Keratinocyte (primary cell): ENCODE data around the gene TSPAN17.

Source experiments
- EZH2 ChIP-seq: IDR thresholded peaks from one replicate; pipeline ENCODE4 v1.6.1; 2012; ENCODE audit warnings: inconsistent platforms, mild to moderate bottlenecking, low read length, moderate library complexity
- TF ChIP-seq, protein P1 (sequence below), 3 experiments: IDR thresholded peaks in 1 of 3; conservative IDR thresholded peaks in 1 of 3; optimal IDR thresholded peaks in 1 of 3; 2 replicates in 2 of 3; 3 replicates in 1 of 3; pipeline versions ENCODE3 to v1.5.1; 2011; ENCODE audit warnings: low read length in 3 of 3, mild to moderate bottlenecking in 3 of 3, moderate library complexity in 2 of 3, control low read depth in 1 of 3, inconsistent platforms in 1 of 3; ENCODE audit not compliant: insufficient read depth in 2 of 3; ENCODE audit errors: extremely low read depth in 1 of 3

DNA sequence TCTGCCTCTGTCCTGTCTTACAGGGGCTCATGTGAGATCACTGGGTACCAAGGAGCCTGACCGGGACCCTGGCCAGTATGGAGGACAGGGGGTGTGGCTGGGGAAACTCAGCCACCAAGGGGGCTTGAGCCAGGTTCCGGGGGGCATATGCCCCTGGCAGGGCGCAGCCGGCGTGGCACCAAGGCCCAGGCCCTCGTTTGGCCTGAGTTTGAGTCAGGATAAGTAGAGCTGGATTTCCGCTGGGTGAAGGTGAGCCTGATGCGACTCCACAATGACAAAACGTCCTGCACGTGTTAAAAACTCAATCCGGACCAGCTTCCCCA is 616 bp upstream of the TSPAN17 start:
- TF ChIP-seq, protein P1, sequence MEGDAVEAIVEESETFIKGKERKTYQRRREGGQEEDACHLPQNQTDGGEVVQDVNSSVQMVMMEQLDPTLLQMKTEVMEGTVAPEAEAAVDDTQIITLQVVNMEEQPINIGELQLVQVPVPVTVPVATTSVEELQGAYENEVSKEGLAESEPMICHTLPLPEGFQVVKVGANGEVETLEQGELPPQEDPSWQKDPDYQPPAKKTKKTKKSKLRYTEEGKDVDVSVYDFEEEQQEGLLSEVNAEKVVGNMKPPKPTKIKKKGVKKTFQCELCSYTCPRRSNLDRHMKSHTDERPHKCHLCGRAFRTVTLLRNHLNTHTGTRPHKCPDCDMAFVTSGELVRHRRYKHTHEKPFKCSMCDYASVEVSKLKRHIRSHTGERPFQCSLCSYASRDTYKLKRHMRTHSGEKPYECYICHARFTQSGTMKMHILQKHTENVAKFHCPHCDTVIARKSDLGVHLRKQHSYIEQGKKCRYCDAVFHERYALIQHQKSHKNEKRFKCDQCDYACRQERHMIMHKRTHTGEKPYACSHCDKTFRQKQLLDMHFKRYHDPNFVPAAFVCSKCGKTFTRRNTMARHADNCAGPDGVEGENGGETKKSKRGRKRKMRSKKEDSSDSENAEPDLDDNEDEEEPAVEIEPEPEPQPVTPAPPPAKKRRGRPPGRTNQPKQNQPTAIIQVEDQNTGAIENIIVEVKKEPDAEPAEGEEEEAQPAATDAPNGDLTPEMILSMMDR (optimal IDR thresholded peaks at IDR 0.05 in 1 of 3, IDR thresholded peaks at IDR 0.05 in 1 of 3, conservative IDR thresholded peaks at IDR 0.05 in 1 of 3; ENCODE audit: extremely low read depth in 1 of 3, insufficient read depth in 2 of 3, low read length in 3 of 3) = no peak
- TF ChIP-seq EZH2 = no peak
